ENCODE measurements around the gene ISCA1.

- TF ChIP-seq CTCF (IDR thresholded peaks at IDR 0.05), result no peak
- TF ChIP-seq POLR2A (IDR thresholded peaks at IDR 0.05), result no peak
These were observed 29.5 kb downstream of the ISCA1 start for GRCh38 chr9:86252870-86253269.
